A549 (cell line): Measurements from ENCODE around the gene OLFM1.

Source experiments
- CEBPB ChIP-seq, 2 experiments: fragments of >200 bp in 1 of 2; sonication (Bioruptor Twin) in 1 of 2; formaldehyde crosslinking in 1 of 2; IDR thresholded peaks; 2 replicates each; pipeline ENCODE4 v1.6.1; 2012 to 2016
- POLR2A ChIP-seq: IDR thresholded peaks from 2 replicates; pipeline ENCODE4 v1.6.1; 2012; ENCODE audit warnings: mild to moderate bottlenecking, low read length
- ZFP36 ChIP-seq: fragments of 450-650 bp; IDR thresholded peaks from 2 replicates; pipeline ENCODE4 v1.6.1; 2014; ENCODE audit warnings: borderline replicate concordance; ENCODE audit not compliant: partially characterized antibody
- TF ChIP-seq, protein P1 (sequence below): fragments of 200-600 bp; sonication (generic); IDR thresholded peaks from 2 replicates; pipeline ENCODE4 v1.6.1; 2016; ENCODE audit warnings: antibody characterized with exemption, mild to moderate bottlenecking, moderate library complexity

DNA sequence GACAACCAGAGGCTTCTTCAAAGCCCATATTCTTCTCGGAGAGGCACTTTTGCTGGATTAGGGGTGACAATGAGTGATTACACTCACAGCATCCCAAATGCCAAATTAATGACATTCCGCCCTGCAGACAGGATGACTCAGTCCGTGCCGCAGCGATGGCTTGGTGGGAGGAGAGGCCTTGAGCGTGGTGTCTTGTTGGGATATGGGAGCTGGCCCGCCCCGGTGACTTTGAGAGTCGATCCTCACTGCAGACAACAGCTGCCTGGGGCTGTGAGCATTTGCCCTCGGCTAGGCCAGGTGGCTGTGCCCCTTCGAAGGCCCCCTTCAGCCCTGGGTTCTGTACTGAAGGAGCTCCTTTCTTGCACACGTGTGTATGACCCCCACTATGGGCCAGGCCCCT, 29.8 kb downstream of the OLFM1 start:
- TF ChIP-seq, protein P1, sequence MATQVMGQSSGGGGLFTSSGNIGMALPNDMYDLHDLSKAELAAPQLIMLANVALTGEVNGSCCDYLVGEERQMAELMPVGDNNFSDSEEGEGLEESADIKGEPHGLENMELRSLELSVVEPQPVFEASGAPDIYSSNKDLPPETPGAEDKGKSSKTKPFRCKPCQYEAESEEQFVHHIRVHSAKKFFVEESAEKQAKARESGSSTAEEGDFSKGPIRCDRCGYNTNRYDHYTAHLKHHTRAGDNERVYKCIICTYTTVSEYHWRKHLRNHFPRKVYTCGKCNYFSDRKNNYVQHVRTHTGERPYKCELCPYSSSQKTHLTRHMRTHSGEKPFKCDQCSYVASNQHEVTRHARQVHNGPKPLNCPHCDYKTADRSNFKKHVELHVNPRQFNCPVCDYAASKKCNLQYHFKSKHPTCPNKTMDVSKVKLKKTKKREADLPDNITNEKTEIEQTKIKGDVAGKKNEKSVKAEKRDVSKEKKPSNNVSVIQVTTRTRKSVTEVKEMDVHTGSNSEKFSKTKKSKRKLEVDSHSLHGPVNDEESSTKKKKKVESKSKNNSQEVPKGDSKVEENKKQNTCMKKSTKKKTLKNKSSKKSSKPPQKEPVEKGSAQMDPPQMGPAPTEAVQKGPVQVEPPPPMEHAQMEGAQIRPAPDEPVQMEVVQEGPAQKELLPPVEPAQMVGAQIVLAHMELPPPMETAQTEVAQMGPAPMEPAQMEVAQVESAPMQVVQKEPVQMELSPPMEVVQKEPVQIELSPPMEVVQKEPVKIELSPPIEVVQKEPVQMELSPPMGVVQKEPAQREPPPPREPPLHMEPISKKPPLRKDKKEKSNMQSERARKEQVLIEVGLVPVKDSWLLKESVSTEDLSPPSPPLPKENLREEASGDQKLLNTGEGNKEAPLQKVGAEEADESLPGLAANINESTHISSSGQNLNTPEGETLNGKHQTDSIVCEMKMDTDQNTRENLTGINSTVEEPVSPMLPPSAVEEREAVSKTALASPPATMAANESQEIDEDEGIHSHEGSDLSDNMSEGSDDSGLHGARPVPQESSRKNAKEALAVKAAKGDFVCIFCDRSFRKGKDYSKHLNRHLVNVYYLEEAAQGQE: no peak
- no peak for TF ChIP-seq ZFP36
- TF ChIP-seq CEBPB (IDR thresholded peaks at IDR 0.05): no peak
- no peak for TF ChIP-seq POLR2A
